A673 (cell line): ENCODE data around the gene HRNR.

Source experiments
- EZH2 ChIP-seq: fragments of 200-600 bp; sonication (generic); IDR thresholded peaks from 2 replicates; pipeline ENCODE4 v1.6.1; 2017; ENCODE audit warnings: borderline replicate concordance, low read depth, mild to moderate bottlenecking, mixed read lengths, antibody characterized with exemption, low read length; ENCODE audit not compliant: poor library complexity, severe bottlenecking
- TF ChIP-seq, protein P1 (sequence below): fragments of 300-800, 200-600 bp; sonication (generic); conservative IDR thresholded peaks from 2 replicates; pipeline ENCODE4 v1.5.1; 2017; ENCODE audit warnings: low read depth, mild to moderate bottlenecking, antibody characterized with exemption, low read length, moderate library complexity, mixed read lengths

DNA sequence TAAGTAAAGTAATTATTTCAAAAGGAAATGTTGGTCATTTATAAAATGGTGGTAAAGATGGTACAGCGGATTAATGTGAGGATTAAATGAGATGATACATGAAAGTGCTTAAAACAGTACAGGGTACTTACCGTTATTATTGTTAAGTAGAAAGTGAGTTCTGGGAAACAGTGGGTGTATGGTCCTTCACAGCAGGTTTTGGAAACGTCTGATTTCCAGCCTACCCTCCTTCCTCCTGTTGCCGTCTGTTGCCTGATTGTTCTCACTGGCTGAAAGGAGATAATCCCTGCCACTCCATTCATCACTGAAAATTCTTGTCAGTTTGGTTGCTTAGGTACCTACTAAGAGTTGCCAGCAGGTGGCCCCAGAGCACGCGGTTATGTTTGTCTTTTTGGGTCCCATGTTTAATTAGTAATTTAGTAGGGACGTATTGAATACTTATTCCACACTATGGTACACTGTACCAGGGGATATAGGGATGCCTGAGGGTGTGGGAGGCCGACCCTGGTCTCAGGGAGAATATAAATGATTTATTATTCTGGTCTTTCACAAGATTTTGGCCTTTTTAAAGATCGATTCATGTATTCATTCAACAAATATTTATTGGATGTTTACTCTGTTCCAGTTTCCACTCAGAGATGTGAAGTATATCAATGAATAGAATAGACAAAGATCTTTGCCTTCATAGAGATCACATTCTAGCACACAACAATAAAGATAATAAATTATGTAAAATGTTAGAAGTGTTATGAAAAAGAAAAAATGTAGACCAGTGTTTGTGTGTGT is 34.1 kb downstream of the HRNR start:
- TF ChIP-seq, protein P1, sequence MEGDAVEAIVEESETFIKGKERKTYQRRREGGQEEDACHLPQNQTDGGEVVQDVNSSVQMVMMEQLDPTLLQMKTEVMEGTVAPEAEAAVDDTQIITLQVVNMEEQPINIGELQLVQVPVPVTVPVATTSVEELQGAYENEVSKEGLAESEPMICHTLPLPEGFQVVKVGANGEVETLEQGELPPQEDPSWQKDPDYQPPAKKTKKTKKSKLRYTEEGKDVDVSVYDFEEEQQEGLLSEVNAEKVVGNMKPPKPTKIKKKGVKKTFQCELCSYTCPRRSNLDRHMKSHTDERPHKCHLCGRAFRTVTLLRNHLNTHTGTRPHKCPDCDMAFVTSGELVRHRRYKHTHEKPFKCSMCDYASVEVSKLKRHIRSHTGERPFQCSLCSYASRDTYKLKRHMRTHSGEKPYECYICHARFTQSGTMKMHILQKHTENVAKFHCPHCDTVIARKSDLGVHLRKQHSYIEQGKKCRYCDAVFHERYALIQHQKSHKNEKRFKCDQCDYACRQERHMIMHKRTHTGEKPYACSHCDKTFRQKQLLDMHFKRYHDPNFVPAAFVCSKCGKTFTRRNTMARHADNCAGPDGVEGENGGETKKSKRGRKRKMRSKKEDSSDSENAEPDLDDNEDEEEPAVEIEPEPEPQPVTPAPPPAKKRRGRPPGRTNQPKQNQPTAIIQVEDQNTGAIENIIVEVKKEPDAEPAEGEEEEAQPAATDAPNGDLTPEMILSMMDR = peak; percentile 82
- TF ChIP-seq EZH2 = no peak
